Measurements from ENCODE around the gene SPEG. TPM values are rescaled to one million over a fixed set of nuclear protein-coding genes. Genes with fewer than 3 reads are reported as not detected.

SPEG gene
- total RNA-seq, 1 experiment from 2014 or later, result 56.6 TPM

DNA sequence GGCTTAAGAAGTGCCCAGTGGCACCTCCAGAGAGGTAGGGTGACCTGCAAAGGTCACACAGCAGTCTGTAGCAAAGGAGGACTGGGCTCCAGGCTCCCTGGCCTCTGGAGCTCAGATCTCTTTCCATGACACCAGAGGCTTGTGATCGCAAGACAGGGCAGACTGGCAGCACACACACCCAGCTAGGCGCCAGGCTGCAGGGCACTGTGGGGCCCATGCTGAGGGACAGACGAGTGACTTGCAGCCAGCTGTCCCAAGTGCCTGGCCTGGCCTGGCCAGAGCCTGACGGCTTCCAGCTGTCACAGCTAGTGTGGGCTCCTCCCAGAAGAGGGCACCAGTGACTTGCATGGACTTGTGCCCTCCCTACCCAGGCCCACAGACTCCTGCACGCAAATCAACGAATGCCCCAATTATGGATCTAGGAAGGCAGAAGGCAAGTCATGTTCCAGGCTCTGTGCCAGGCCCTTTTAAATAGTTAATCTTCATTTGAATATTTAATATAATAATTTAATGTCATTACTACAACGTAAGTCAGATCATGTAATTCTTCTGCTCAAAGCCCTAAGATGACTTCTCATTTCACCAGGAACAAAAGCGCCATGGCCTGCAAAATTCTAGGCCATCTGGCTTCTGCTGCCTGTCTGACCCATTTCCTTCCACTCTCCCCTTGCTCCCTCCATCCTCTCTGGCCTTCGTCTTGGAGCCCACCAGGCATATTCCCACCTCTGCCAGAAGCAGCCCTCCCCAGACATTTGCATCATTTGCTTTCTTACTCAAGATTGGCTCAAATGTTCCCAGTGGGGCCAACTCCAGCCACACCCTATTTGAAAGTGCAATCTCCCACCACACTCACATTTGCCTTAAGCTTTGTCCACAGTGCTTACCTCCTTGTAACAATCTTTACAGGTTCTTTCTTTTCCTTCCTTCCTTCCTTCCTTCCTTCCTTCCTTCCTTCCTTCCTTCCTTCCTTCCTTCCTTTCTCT is 3.7 kb upstream of the SPEG start:
- peak; percentile 72 for TF ChIP-seq RAD21 (IDR thresholded peaks at IDR 0.05; ENCODE audit: low read depth)
- TF ChIP-seq, protein P1, sequence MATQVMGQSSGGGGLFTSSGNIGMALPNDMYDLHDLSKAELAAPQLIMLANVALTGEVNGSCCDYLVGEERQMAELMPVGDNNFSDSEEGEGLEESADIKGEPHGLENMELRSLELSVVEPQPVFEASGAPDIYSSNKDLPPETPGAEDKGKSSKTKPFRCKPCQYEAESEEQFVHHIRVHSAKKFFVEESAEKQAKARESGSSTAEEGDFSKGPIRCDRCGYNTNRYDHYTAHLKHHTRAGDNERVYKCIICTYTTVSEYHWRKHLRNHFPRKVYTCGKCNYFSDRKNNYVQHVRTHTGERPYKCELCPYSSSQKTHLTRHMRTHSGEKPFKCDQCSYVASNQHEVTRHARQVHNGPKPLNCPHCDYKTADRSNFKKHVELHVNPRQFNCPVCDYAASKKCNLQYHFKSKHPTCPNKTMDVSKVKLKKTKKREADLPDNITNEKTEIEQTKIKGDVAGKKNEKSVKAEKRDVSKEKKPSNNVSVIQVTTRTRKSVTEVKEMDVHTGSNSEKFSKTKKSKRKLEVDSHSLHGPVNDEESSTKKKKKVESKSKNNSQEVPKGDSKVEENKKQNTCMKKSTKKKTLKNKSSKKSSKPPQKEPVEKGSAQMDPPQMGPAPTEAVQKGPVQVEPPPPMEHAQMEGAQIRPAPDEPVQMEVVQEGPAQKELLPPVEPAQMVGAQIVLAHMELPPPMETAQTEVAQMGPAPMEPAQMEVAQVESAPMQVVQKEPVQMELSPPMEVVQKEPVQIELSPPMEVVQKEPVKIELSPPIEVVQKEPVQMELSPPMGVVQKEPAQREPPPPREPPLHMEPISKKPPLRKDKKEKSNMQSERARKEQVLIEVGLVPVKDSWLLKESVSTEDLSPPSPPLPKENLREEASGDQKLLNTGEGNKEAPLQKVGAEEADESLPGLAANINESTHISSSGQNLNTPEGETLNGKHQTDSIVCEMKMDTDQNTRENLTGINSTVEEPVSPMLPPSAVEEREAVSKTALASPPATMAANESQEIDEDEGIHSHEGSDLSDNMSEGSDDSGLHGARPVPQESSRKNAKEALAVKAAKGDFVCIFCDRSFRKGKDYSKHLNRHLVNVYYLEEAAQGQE (IDR thresholded peaks at IDR 0.05; ENCODE audit: low read depth), result no peak
- TF ChIP-seq, protein P2, sequence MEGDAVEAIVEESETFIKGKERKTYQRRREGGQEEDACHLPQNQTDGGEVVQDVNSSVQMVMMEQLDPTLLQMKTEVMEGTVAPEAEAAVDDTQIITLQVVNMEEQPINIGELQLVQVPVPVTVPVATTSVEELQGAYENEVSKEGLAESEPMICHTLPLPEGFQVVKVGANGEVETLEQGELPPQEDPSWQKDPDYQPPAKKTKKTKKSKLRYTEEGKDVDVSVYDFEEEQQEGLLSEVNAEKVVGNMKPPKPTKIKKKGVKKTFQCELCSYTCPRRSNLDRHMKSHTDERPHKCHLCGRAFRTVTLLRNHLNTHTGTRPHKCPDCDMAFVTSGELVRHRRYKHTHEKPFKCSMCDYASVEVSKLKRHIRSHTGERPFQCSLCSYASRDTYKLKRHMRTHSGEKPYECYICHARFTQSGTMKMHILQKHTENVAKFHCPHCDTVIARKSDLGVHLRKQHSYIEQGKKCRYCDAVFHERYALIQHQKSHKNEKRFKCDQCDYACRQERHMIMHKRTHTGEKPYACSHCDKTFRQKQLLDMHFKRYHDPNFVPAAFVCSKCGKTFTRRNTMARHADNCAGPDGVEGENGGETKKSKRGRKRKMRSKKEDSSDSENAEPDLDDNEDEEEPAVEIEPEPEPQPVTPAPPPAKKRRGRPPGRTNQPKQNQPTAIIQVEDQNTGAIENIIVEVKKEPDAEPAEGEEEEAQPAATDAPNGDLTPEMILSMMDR (IDR thresholded peaks at IDR 0.05 in 2 of 3, conservative IDR thresholded peaks at IDR 0.05 in 1 of 3; ENCODE audit: borderline replicate concordance in 1 of 3, insufficient read depth in 1 of 3, low read depth in 2 of 3, low read length in 2 of 3), result peak; percentile 10 to 53 (median 29); a peak in 2 of 6 replicates
- no peaks in the 10 kb centered on the region for H3K9me3 ChIP-seq (ENCODE audit: control insufficient read depth in 1 of 2, insufficient read depth in 1 of 2, low read depth in 1 of 2, low read length in 2 of 2)
- H3K4me1 ChIP-seq (ENCODE audit: control insufficient read depth in 1 of 2, insufficient read depth in 2 of 2, low read length in 2 of 2), result peaks cover 6 to 32% of the 10 kb centered on the region in 2 experiments
- CTCF ChIA-PET, result interaction anchor here (0.9 to 1.2 kb wide), 7 partner anchors 12 to 327 kb away, joined by 3 to 13 read pairs (median 3); partner anchors contain the start of gene GMPPA
- H3K27me3 ChIP-seq (ENCODE audit: insufficient read depth, low read length), result no peaks in the 10 kb centered on the region
- RAD21 ChIA-PET (ENCODE audit: low non-redundant PET in 1 of 2, low total read pairs in 2 of 2, uncharacterized antibody in 2 of 2, unreplicated experiment in 2 of 2), result interaction anchor here (1.0 to 1.2 kb wide), 2 partner anchors 99 kb away, joined by 3 to 6 read pairs; no protein-coding TSS in a partner anchor
- H3K36me3 ChIP-seq (ENCODE audit: control insufficient read depth in 1 of 2, insufficient read depth in 2 of 2, low read length in 2 of 2), result no peaks in the 10 kb centered on the region
- peak overlapping the region; percentile 45 for H2AFZ ChIP-seq (ENCODE audit: low read depth, low read length, poor library complexity, severe bottlenecking)
- H3K79me2 ChIP-seq (ENCODE audit: insufficient read depth, low read length), result no peaks in the 10 kb centered on the region
- ATAC-seq, result peak; percentile 85
- H3K4me3 ChIP-seq (replicated peaks in 1 of 2; ENCODE audit: low read depth in 1 of 2, low read length in 2 of 2), result no peak overlapping the region
- no peak overlapping the region for H3K9ac ChIP-seq (ENCODE audit: low read length)
- POLR2A ChIA-PET, result no interaction called here
- no TSS peak for BruUV-seq (replicated peaks)
- intact Hi-C loops (cut with micrococcal nuclease), result no loop called here
- H4K20me1 ChIP-seq (ENCODE audit: insufficient read depth), result no peaks in the 10 kb centered on the region
- peak overlapping the region; percentile 20; the same call in 1 of the 2 replicates for H3K4me2 ChIP-seq (ENCODE audit: low read length)
- no peak overlapping the region for H3K27ac ChIP-seq (ENCODE audit: low read depth, low read length)
- no peak for DNase-seq (ENCODE audit: low read depth, low spot score)
- no peaks in the 10 kb centered on the region for H3K9me2 ChIP-seq (ENCODE audit: insufficient read depth)
